H1 (cell line): ENCODE data around the gene IRF2BP2. TPM values are rescaled to one million over a fixed set of nuclear protein-coding genes. Genes with fewer than 3 reads are reported as not detected.

ENCODE experiments used
- CTCF ChIA-PET: fragments of 300-600 bp; sonication (Branson Sonifier 250); formaldehyde crosslinking; loops from one replicate; lab custom pipeline; 2021; ENCODE audit not compliant: partially characterized antibody; lab: Charles Lee
- POLR2A ChIA-PET: fragments of 300-600 bp; sonication (Branson Sonifier 250); formaldehyde crosslinking; loops from one replicate; lab custom pipeline; 2021; ENCODE audit warnings: inconsistent platforms; ENCODE audit not compliant: partially characterized antibody; lab: Charles Lee
- DNase-seq, 2 experiments: peaks; one replicate each; pipeline versions ENCODE4 v3.0.0 to v3.0.0-alpha.2; 2010 to 2022; ENCODE audit warnings: low spot score in 2 of 2, low read depth in 1 of 2, mixed read lengths in 1 of 2
- FAIRE-seq: peaks from 2 replicates; lab custom pipeline; 2011; peaks lifted over from hg19 to GRCh38; lab: Jason Lieb, UNC
- H2AFZ ChIP-seq: 2 replicates; pipeline ENCODE4 v1.8.1; 2012; ENCODE audit warnings: low read length, inconsistent platforms
- H2AK5ac ChIP-seq: 2 replicates; pipeline ENCODE4 v1.6.1; 2013; ENCODE audit warnings: low read depth, low read length
- H2BK120ac ChIP-seq: replicated peaks from 2 replicates; pipeline ENCODE3; 2013; ENCODE audit warnings: low read depth, low read length, inconsistent platforms
- H2BK12ac ChIP-seq: 2 replicates; pipeline ENCODE4 v1.6.1; 2013; ENCODE audit warnings: low read depth, low read length
- H2BK15ac ChIP-seq: 2 replicates; pipeline ENCODE4 v1.6.1; 2013; ENCODE audit warnings: low read length
- H2BK20ac ChIP-seq: 2 replicates; pipeline ENCODE4 v1.6.1; 2013; ENCODE audit warnings: low read length
- H2BK5ac ChIP-seq: 2 replicates; pipeline ENCODE4 v1.6.1; 2013; ENCODE audit warnings: low read depth, low read length
- H3K14ac ChIP-seq: 2 replicates; pipeline ENCODE4 v1.6.1; 2013; ENCODE audit warnings: inconsistent platforms; ENCODE audit not compliant: insufficient read length
- H3K18ac ChIP-seq: 2 replicates; pipeline ENCODE4 v1.6.1; 2013; ENCODE audit warnings: low read length; ENCODE audit errors: extremely low read depth
- H3K23ac ChIP-seq: 2 replicates; pipeline ENCODE4 v1.6.1; 2013; ENCODE audit warnings: inconsistent platforms; ENCODE audit not compliant: insufficient read length
- H3K23me2 ChIP-seq: 2 replicates; pipeline ENCODE4 v1.6.1; 2013; ENCODE audit warnings: low read depth, low read length
- H3K27ac ChIP-seq: 2 replicates; pipeline ENCODE4 v1.6.1; 2011; ENCODE audit warnings: low read depth, low read length, inconsistent platforms
- H3K27me3 ChIP-seq, 4 experiments: replicated peaks in 1 of 4; 1 replicate in 1 of 4; 2 replicates in 3 of 4; pipeline versions ENCODE4 v1.6.1 to v1.8.1; 2011 to 2013; ENCODE audit warnings: low read length in 3 of 4, mild to moderate bottlenecking in 3 of 4, inconsistent platforms in 2 of 4, mixed read lengths in 2 of 4, moderate library complexity in 1 of 4; ENCODE audit not compliant: control insufficient read depth in 3 of 4, insufficient read depth in 3 of 4; ENCODE audit errors: extremely low read depth in 1 of 4
- H3K36me3 ChIP-seq, 4 experiments: 2 replicates each; pipeline versions ENCODE4 v1.6.1 to v1.8.1; 2011 to 2013; ENCODE audit warnings: mild to moderate bottlenecking in 4 of 4, low read length in 3 of 4, moderate library complexity in 2 of 4, control low read depth in 1 of 4, inconsistent platforms in 1 of 4; ENCODE audit not compliant: insufficient read depth in 4 of 4, control insufficient read depth in 2 of 4
- H3K4ac ChIP-seq: replicated peaks from 2 replicates; pipeline ENCODE3; 2013; ENCODE audit warnings: low read length, low read depth, mixed read lengths, inconsistent platforms; ENCODE audit not compliant: insufficient read length
- H3K4me1 ChIP-seq, 4 experiments: replicated peaks in 1 of 4; 1 replicate in 1 of 4; 2 replicates in 3 of 4; pipeline versions ENCODE4 v1.6.1 to v1.8.1; 2011 to 2013; ENCODE audit warnings: low read length in 3 of 4, inconsistent platforms in 2 of 4, mixed read lengths in 1 of 4; ENCODE audit not compliant: insufficient read depth in 4 of 4, control insufficient read depth in 3 of 4
- H3K4me2 ChIP-seq, 2 experiments: 2 replicates each; pipeline versions ENCODE4 v1.6.1 to v1.8.1; 2011 to 2013; ENCODE audit warnings: low read depth in 2 of 2, low read length in 2 of 2, control low read depth in 1 of 2, inconsistent platforms in 1 of 2, mild to moderate bottlenecking in 1 of 2; ENCODE audit not compliant: insufficient read depth in 1 of 2
- H3K4me3 ChIP-seq, 4 experiments: fragments of 200-600, 300-600 bp in 1 of 4; sonication (generic), shearing (Covaris generic), sonication (Bioruptor Twin) in 1 of 4; 2 replicates each; pipeline versions ENCODE4 v1.5.1 to v1.8.1; 2011 to 2016; ENCODE audit warnings: low read length in 4 of 4, low read depth in 3 of 4, control low read depth in 2 of 4, inconsistent platforms in 2 of 4, mild to moderate bottlenecking in 2 of 4, mixed read lengths in 1 of 4, moderate library complexity in 1 of 4; ENCODE audit not compliant: insufficient read depth in 2 of 4; ENCODE audit errors: extremely low read depth in 1 of 4
- H3K56ac ChIP-seq: replicated peaks from 2 replicates; pipeline ENCODE3; 2013; ENCODE audit warnings: low read depth, mild to moderate bottlenecking, mixed read lengths, low read length, inconsistent platforms; ENCODE audit not compliant: insufficient read length
- H3K79me1 ChIP-seq: 2 replicates; pipeline ENCODE4 v1.6.1; 2013; ENCODE audit warnings: low read depth, low read length, control low read depth
- H3K79me2 ChIP-seq, 2 experiments: 2 replicates each; pipeline versions ENCODE4 v1.6.1 to v1.8.1; 2012 to 2013; ENCODE audit warnings: low read length in 2 of 2, mild to moderate bottlenecking in 2 of 2, inconsistent platforms in 1 of 2; ENCODE audit not compliant: insufficient read depth in 2 of 2, control insufficient read depth in 1 of 2
- H3K9ac ChIP-seq, 4 experiments: replicated peaks in 1 of 4; 1 replicate in 1 of 4; 2 replicates in 3 of 4; pipeline versions ENCODE4 v1.6.1 to v1.8.1; 2011 to 2013; ENCODE audit warnings: low read depth in 3 of 4, low read length in 3 of 4, control low read depth in 2 of 4, mild to moderate bottlenecking in 2 of 4, moderate library complexity in 2 of 4, inconsistent platforms in 1 of 4; ENCODE audit errors: extremely low read depth in 1 of 4
- H3K9me3 ChIP-seq, 2 experiments: 2 replicates each; pipeline versions ENCODE4 v1.6.1 to v1.8.1; 2012 to 2013; ENCODE audit warnings: mild to moderate bottlenecking in 2 of 2, moderate library complexity in 2 of 2, control low read depth in 1 of 2, inconsistent platforms in 1 of 2, low read depth in 1 of 2, low read length in 1 of 2, mixed read lengths in 1 of 2; ENCODE audit not compliant: insufficient read depth in 2 of 2
- H4K20me1 ChIP-seq, 2 experiments: replicated peaks in 1 of 2; 2 replicates each; pipeline versions ENCODE3 to v1.8.1; 2011 to 2013; ENCODE audit warnings: inconsistent platforms in 2 of 2, low read length in 2 of 2, mild to moderate bottlenecking in 1 of 2; ENCODE audit not compliant: insufficient read depth in 2 of 2, control insufficient read depth in 1 of 2
- H4K5ac ChIP-seq: 2 replicates; pipeline ENCODE4 v1.6.1; 2013; ENCODE audit warnings: low read length, low read depth, mixed read lengths, inconsistent platforms; ENCODE audit not compliant: insufficient read length
- H4K8ac ChIP-seq: 2 replicates; pipeline ENCODE4 v1.8.0; 2013; ENCODE audit warnings: mild to moderate bottlenecking, moderate library complexity, low read length, inconsistent platforms; ENCODE audit not compliant: insufficient read depth; ENCODE audit errors: extremely low read depth
- H4K91ac ChIP-seq: replicated peaks from 2 replicates; pipeline ENCODE3; 2013; ENCODE audit warnings: low read length, mixed read lengths, inconsistent platforms; ENCODE audit not compliant: insufficient read length
- CEBPB ChIP-seq: IDR thresholded peaks from 2 replicates; pipeline ENCODE4 v1.6.1; 2012; ENCODE audit warnings: low read depth, low read length
- SIX5 ChIP-seq: IDR thresholded peaks from 2 replicates; pipeline ENCODE4 v1.6.1; 2011; ENCODE audit warnings: mild to moderate bottlenecking, low read depth, low read length
- TEAD4 ChIP-seq: IDR thresholded peaks from 2 replicates; pipeline ENCODE4 v1.6.1; 2012; ENCODE audit warnings: low read depth, low read length, inconsistent platforms, mixed read lengths
- WGBS, 2 experiments: shearing (Covaris generic) in 1 of 2; methylation state at CpG; one replicate each; pipeline versions ENCODE4 v1.1.6 to v1.1.7; 2013 to 2015; ENCODE audit warnings: low lambda C conversion rate in 2 of 2, mixed read lengths in 2 of 2, inconsistent platforms in 1 of 2, low coverage in 1 of 2, missing lambda C conversion rate in 1 of 2; ENCODE audit not compliant: insufficient replicate concordance in 2 of 2, insufficient coverage in 1 of 2, insufficient read length in 1 of 2; ENCODE audit errors: extremely low coverage in 1 of 2, missing lambda C conversion rate in 1 of 2; 5-methylcytosine and 5-hydroxymethylcytosine counted together
- polyA plus RNA-seq, 7 experiments: library from polyadenylated mRNA; depleted of rRNA in 3 of 7; stranded (reverse) in 5 of 7; unstranded in 2 of 7; fragments of >200 nt in 5 of 7; fragments of 200-250 nt in 2 of 7; gene quantifications; 1 replicate in 5 of 7; 2 replicates in 1 of 7; 4 replicates in 1 of 7; pipeline versions ENCODE4 v1.2.1 to v1.2.3, GENCODE V29; 2011 to 2013; ENCODE audit warnings: missing spikeins in 2 of 7, mixed read lengths in 2 of 7
- total RNA-seq: library from RNA; stranded (reverse); fragmentation: NEBNext Ultra II Directional; extraction: Animal tissue kit (Norgen Biotek cat#: 25700); gene quantifications from 2 replicates; pipeline ENCODE4 v1.2.1, GENCODE V29; 2021

The IRF2BP2 gene
- total and polyA plus RNA-seq, 2 of the 8 experiments (the other 6 are each of a cell fraction or from before 2014, with no cell fraction given), result 24.9 to 67.5 TPM

GRCh38 chr1:234658138-234658537 lies 48.2 kb upstream of the IRF2BP2 start:
- no peaks in the 10 kb centered on the region for H3K36me3 ChIP-seq
- no peaks in the 10 kb centered on the region for H3K79me2 ChIP-seq
- H2BK120ac ChIP-seq, result no peak overlapping the region
- WGBS, 2 experiments, result 82% methylated on average over 3 of the region's 3 CpGs; no CpG with 5 or more reads in 1 of the 2 experiments
- no peak overlapping the region for H4K8ac ChIP-seq
- no peak overlapping the region for H2AK5ac ChIP-seq
- 0 out of 2 replicates have a peak overlapping the region, but pooled peaks have one; percentile 2 for H2AFZ ChIP-seq
- ChIA-PET POLR2A (interaction anchor here (1.1 kb wide), 1 partner anchor 46 kb away, joined by 3 read pairs; no protein-coding TSS in a partner anchor), CTCF (interaction anchor here (0.8 to 1.8 kb wide), 5 partner anchors 10 to 112 kb away, joined by 3 to 5 read pairs (median 4); no protein-coding TSS in a partner anchor)
- FAIRE-seq (no peak), DNase-seq (no peak)
- peak overlapping the region; percentile 42; the same call in 1 of the 2 replicates for H3K18ac ChIP-seq
- H3K4me1 ChIP-seq, result peaks cover 2 to 19% (median 14%) of the 10 kb centered on the region in 4 experiments; a peak in 6 of 7 replicates
- H3K9me3 ChIP-seq, result no peaks in the 10 kb centered on the region
- H3K56ac ChIP-seq, result no peak overlapping the region
- H3K27ac ChIP-seq, result no peak overlapping the region
- H3K23me2 ChIP-seq, result peaks cover 3% of the 10 kb centered on the region
- H2BK12ac ChIP-seq, result peak overlapping the region; percentile 6; the same call in 1 of the 2 replicates
- no peaks in the 10 kb centered on the region for H4K20me1 ChIP-seq
- H3K14ac ChIP-seq, result no peak overlapping the region
- H2BK15ac ChIP-seq, result peak overlapping the region; percentile 4; the same call in 1 of the 2 replicates
- H3K4ac ChIP-seq, result no peak overlapping the region
- TF ChIP-seq CEBPB (peak; percentile 88), TEAD4 (peak; percentile 62), SIX5 (no peak)
- no peak overlapping the region for H3K23ac ChIP-seq
- no peak overlapping the region for H3K4me3 ChIP-seq
- no peak overlapping the region; the same call in 1 of the 2 replicates for H2BK5ac ChIP-seq
- no peak overlapping the region for H2BK20ac ChIP-seq
- no peak overlapping the region for H3K4me2 ChIP-seq
- H3K9ac ChIP-seq, result no peak overlapping the region
- no peak overlapping the region for H4K91ac ChIP-seq
- H3K79me1 ChIP-seq, result no peaks in the 10 kb centered on the region
- no peak overlapping the region for H4K5ac ChIP-seq
- H3K27me3 ChIP-seq, result no peaks in the 10 kb centered on the region; a peak in 1 of 7 replicates
